ENCODE results near the gene NEK9. TPM values are rescaled to one million over a fixed set of nuclear protein-coding genes. Genes with fewer than 3 reads are reported as not detected.

NEK9 gene
- total RNA-seq, 1 experiment from 2014 or later, result 40.7 TPM

DNA sequence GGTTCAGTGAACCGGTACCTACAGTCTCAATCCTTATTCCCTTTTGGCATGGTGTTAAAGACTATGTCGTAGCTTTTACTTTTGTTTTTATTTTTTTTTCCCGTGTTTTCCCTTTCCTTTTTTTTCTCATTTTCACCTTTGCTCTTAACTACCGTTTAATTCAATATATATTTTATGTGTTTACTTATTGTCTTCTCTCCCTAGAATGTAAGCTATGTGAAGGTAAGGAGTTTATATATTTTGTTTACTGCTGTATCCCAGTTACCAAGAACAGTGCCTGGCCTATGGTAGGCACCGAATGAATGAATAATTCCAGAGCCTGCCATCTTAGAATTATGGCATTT, 75.3 kb downstream of the NEK9 start:
- peak; percentile 41; the same call in 1 of the 2 replicates for ATAC-seq
- ChIA-PET POLR2A (interaction anchor here (0.6 to 0.7 kb wide), 4 partner anchors 11 to 1963 kb away, joined by 3 to 12 read pairs (median 6); no protein-coding TSS in a partner anchor), CTCF (interaction anchor here (0.7 kb wide), 2 partner anchors 47 to 171 kb away, joined by 3 to 7 read pairs; no protein-coding TSS in a partner anchor)
- H3K4me1 ChIP-seq (ENCODE audit: control insufficient read depth, insufficient read depth, low read length), result no peaks in the 10 kb centered on the region
- H3K9me3 ChIP-seq (ENCODE audit: control insufficient read depth, insufficient read depth, low read depth, low read length), result no peaks in the 10 kb centered on the region
- in situ Hi-C loops (cut with HindIII; ENCODE audit: low pct_unique_long_range_greater_than_20kb, low sequenced_read_pairs), result no loop called here
- H3K27ac ChIP-seq (ENCODE audit: low read length), result peak overlapping the region; percentile 85
- intact Hi-C loops (cut with micrococcal nuclease; ENCODE audit: unreplicated experiment), result no loop called here
- H3K36me3 ChIP-seq (ENCODE audit: control insufficient read depth, insufficient read depth, low read length), result no peaks in the 10 kb centered on the region
- no peaks in the 10 kb centered on the region for H3K27me3 ChIP-seq (ENCODE audit: control insufficient read depth, insufficient read depth, low read length)
- BruUV-seq (replicated peaks), result no TSS peak
- no peak for DNase-seq (ENCODE audit: low read depth, low spot score)
- peak overlapping the region; percentile 57 to 65 for H3K4me3 ChIP-seq (ENCODE audit: low read depth in 2 of 2, low read length in 2 of 2)
- TF ChIP-seq, protein P1, sequence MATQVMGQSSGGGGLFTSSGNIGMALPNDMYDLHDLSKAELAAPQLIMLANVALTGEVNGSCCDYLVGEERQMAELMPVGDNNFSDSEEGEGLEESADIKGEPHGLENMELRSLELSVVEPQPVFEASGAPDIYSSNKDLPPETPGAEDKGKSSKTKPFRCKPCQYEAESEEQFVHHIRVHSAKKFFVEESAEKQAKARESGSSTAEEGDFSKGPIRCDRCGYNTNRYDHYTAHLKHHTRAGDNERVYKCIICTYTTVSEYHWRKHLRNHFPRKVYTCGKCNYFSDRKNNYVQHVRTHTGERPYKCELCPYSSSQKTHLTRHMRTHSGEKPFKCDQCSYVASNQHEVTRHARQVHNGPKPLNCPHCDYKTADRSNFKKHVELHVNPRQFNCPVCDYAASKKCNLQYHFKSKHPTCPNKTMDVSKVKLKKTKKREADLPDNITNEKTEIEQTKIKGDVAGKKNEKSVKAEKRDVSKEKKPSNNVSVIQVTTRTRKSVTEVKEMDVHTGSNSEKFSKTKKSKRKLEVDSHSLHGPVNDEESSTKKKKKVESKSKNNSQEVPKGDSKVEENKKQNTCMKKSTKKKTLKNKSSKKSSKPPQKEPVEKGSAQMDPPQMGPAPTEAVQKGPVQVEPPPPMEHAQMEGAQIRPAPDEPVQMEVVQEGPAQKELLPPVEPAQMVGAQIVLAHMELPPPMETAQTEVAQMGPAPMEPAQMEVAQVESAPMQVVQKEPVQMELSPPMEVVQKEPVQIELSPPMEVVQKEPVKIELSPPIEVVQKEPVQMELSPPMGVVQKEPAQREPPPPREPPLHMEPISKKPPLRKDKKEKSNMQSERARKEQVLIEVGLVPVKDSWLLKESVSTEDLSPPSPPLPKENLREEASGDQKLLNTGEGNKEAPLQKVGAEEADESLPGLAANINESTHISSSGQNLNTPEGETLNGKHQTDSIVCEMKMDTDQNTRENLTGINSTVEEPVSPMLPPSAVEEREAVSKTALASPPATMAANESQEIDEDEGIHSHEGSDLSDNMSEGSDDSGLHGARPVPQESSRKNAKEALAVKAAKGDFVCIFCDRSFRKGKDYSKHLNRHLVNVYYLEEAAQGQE (IDR thresholded peaks at IDR 0.05; ENCODE audit: insufficient read depth in 1 of 2, low read depth in 2 of 2, low read length in 1 of 2), result no peak
- TF ChIP-seq SIN3A (IDR thresholded peaks at IDR 0.05; ENCODE audit: borderline replicate concordance, insufficient read depth, low read depth, low read length) (no peak), POLR2AphosphoS5 (IDR thresholded peaks at IDR 0.05; ENCODE audit: low read depth, low read length) (no peak), TCF7L2 (IDR thresholded peaks at IDR 0.05; ENCODE audit: low read depth, low read length) (no peak)
- TF ChIP-seq, protein P2, sequence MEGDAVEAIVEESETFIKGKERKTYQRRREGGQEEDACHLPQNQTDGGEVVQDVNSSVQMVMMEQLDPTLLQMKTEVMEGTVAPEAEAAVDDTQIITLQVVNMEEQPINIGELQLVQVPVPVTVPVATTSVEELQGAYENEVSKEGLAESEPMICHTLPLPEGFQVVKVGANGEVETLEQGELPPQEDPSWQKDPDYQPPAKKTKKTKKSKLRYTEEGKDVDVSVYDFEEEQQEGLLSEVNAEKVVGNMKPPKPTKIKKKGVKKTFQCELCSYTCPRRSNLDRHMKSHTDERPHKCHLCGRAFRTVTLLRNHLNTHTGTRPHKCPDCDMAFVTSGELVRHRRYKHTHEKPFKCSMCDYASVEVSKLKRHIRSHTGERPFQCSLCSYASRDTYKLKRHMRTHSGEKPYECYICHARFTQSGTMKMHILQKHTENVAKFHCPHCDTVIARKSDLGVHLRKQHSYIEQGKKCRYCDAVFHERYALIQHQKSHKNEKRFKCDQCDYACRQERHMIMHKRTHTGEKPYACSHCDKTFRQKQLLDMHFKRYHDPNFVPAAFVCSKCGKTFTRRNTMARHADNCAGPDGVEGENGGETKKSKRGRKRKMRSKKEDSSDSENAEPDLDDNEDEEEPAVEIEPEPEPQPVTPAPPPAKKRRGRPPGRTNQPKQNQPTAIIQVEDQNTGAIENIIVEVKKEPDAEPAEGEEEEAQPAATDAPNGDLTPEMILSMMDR (IDR thresholded peaks at IDR 0.05), result no peak

DNA sequence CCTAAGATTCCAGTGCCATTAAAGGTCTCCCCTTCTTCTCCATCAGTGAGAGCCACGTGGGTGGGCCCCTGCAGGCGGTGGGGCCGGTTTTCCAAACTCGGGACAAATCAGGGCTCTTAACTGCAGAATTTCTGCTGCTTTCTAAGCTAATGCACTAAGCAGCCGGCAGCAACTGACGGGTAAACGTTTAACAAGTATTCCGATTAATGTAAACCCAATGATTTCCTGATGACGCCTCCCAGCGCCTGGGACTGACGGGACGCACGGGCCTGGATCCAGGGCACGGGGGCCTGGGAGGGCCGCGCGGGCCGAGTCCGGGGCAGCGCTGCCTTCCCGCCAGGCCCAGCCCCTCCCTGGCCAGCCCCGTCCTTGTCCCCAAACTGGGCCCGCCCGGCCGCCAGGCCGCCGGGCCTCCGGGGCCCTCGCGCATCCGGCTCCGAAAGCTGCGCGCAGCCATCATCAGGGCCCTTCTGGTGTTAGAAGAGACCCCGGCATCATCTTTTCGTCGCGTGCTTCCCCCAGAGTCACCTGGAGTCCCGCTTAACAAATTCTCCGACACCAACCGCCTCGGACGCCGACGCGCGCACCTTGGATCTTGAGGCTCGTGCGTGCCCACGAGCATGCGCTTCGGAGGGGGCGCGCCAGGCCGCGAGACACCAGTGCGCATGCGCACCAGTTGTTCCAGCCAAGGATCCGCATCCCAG, 75.8 kb downstream of the NEK9 start, which contains the start of gene MLH3:
Gene MLH3, minus strand, starts transcription at position 616 of the 704 bp plus-strand sequence. CDS start 1,812 bp downstream, outside the sequence.
- ATAC-seq (peak; percentile 93), DNase-seq (ENCODE audit: low read depth, low spot score) (no peak)
- CTCF ChIA-PET, result no interaction called here
- no peaks in the 10 kb centered on the region for H3K9me3 ChIP-seq (ENCODE audit: control insufficient read depth, insufficient read depth, low read depth, low read length)
- in situ Hi-C loops (cut with HindIII; ENCODE audit: low pct_unique_long_range_greater_than_20kb, low sequenced_read_pairs), result no loop called here
- no peaks in the 10 kb centered on the region for H3K36me3 ChIP-seq (ENCODE audit: control insufficient read depth, insufficient read depth, low read length)
- peak within 1 kb of the TSS; percentile 57 to 65 for H3K4me3 ChIP-seq (ENCODE audit: low read depth in 2 of 2, low read length in 2 of 2)
- POLR2A ChIA-PET, result interaction anchor here (0.5 to 0.7 kb wide), 4 partner anchors 10 to 1964 kb away, joined by 3 to 8 read pairs (median 5); no protein-coding TSS in a partner anchor
- peak within 1 kb of the TSS; percentile 85 for H3K27ac ChIP-seq (ENCODE audit: low read length)
- TF ChIP-seq SIN3A (IDR thresholded peaks at IDR 0.05; ENCODE audit: borderline replicate concordance, insufficient read depth, low read depth, low read length), result no peak
- TF ChIP-seq POLR2AphosphoS5 (IDR thresholded peaks at IDR 0.05; ENCODE audit: low read depth, low read length), result peak; percentile 87
- no peak for TF ChIP-seq TCF7L2 (IDR thresholded peaks at IDR 0.05; ENCODE audit: low read depth, low read length)
- TF ChIP-seq, protein P2 (IDR thresholded peaks at IDR 0.05), result no peak
- BruUV-seq (replicated peaks), result no TSS peak
- H3K27me3 ChIP-seq (ENCODE audit: control insufficient read depth, insufficient read depth, low read length), result no peaks in the 10 kb centered on the region
- intact Hi-C loops (cut with micrococcal nuclease; ENCODE audit: unreplicated experiment), result no loop called here
- no peaks in the 10 kb centered on the region for H3K4me1 ChIP-seq (ENCODE audit: control insufficient read depth, insufficient read depth, low read length)
